SU-DHL-6 (cell line): ENCODE results near the gene USP6.
"Not testable (repeated sequence)": the region's sequence is repeated elsewhere in the genome, so short reads cannot be mapped to it uniquely, and the experiment has no call there.

Experiments
- CTCF ChIP-seq: fragments of 200-600 bp; sonication (generic); IDR thresholded peaks from one replicate; pipeline ENCODE4 v1.5.1; 2017; ENCODE audit warnings: antibody characterized with exemption, mild to moderate bottlenecking, low read length, moderate library complexity; ENCODE audit not compliant: insufficient read depth, poor library complexity, severe bottlenecking
- EZH2phosphoT487 ChIP-seq: fragments of 200-600 bp; sonication (generic), shearing (Covaris generic); conservative IDR thresholded peaks from 2 replicates; pipeline ENCODE4 v1.6.1; 2018; ENCODE audit warnings: mild to moderate bottlenecking, antibody characterized with exemption, low read length, moderate library complexity, mixed read lengths

- not testable (repeated sequence) for TF ChIP-seq CTCF, EZH2phosphoT487
Measured at GRCh38 chr17:5142877-5143276, 27.0 kb downstream of the USP6 start.
